ENCODE data around the gene CADPS2.

Gene CADPS2

GRCh38 chr7:122352454-122352853 is 533.8 kb downstream of the CADPS2 start:
- Histone ChIP-seq H4K20me1 (ENCODE audit: insufficient read depth, low read length) (no peaks in the 10 kb centered on the region), H3K9ac (ENCODE audit: low read length) (no peak overlapping the region), H3K4me3 (ENCODE audit: low read length) (no peak overlapping the region), H3K27me3 (replicated peaks; ENCODE audit: insufficient read depth, low read length) (no peaks in the 10 kb centered on the region), H3K9me3 (replicated peaks; ENCODE audit: insufficient read depth, low read length) (no peaks in the 10 kb centered on the region), H3K9me2 (replicated peaks; ENCODE audit: insufficient read depth, low read length) (no peaks in the 10 kb centered on the region), H3K79me2 (ENCODE audit: low read length) (no peaks in the 10 kb centered on the region), H3K4me2 (ENCODE audit: low read depth, low read length) (no peak overlapping the region), H2AFZ (ENCODE audit: low read length) (no peak overlapping the region), H3K4me1 (ENCODE audit: low read length) (no peaks in the 10 kb centered on the region), H3K27ac (ENCODE audit: low read length) (no peak overlapping the region), H3K36me3 (replicated peaks; ENCODE audit: insufficient read depth, low read length) (no peaks in the 10 kb centered on the region; the same call in 1 of the 2 replicates), H3F3A (ENCODE audit: insufficient read depth, low read length) (no peaks in the 10 kb centered on the region)
- TF ChIP-seq EZH2 (optimal IDR thresholded peaks at IDR 0.05; ENCODE audit: low read depth, low read length): no peak
- TF ChIP-seq EZH2phosphoT487 (IDR thresholded peaks at IDR 0.05; ENCODE audit: low read length): no peak
- no peak for TF ChIP-seq CTCF (IDR thresholded peaks at IDR 0.05; ENCODE audit: low read length)
- no peak for DNase-seq

GRCh38 chr7:122350701-122351100 is 535.6 kb downstream of the CADPS2 start:
- Histone ChIP-seq H4K20me1 (ENCODE audit: insufficient read depth, low read length) (no peaks in the 10 kb centered on the region), H3K27me3 (replicated peaks; ENCODE audit: insufficient read depth, low read length) (no peaks in the 10 kb centered on the region), H3K9ac (ENCODE audit: low read length) (no peak overlapping the region), H3K4me2 (ENCODE audit: low read depth, low read length) (no peak overlapping the region), H3K4me3 (ENCODE audit: low read length) (no peak overlapping the region), H3K36me3 (replicated peaks; ENCODE audit: insufficient read depth, low read length) (no peaks in the 10 kb centered on the region), H3K4me1 (ENCODE audit: low read length) (no peaks in the 10 kb centered on the region), H3K79me2 (ENCODE audit: low read length) (no peaks in the 10 kb centered on the region), H3K27ac (ENCODE audit: low read length) (no peak overlapping the region), H3F3A (ENCODE audit: insufficient read depth, low read length) (no peaks in the 10 kb centered on the region), H2AFZ (ENCODE audit: low read length) (no peak overlapping the region), H3K9me2 (replicated peaks; ENCODE audit: insufficient read depth, low read length) (no peaks in the 10 kb centered on the region), H3K9me3 (replicated peaks; ENCODE audit: insufficient read depth, low read length) (no peaks in the 10 kb centered on the region)
- no peak for TF ChIP-seq CTCF (IDR thresholded peaks at IDR 0.05; ENCODE audit: low read length)
- no peak for TF ChIP-seq EZH2 (optimal IDR thresholded peaks at IDR 0.05; ENCODE audit: low read depth, low read length)
- no peak for TF ChIP-seq EZH2phosphoT487 (IDR thresholded peaks at IDR 0.05; ENCODE audit: low read length)
- no peak for DNase-seq

DNA sequence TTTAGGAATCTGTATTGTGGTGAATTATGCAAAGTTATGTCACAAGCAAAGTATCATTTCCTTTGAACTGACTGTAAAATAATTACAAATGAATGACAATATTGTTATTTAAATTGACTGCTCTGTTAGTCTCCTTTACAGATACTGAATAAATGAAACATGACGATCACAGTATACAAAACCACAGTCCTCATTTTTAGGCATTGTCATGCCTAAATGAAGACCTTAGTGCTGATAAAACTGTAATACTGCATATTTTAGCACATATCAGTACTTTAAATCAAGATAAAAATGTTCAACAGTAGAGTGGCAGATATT is 542.0 kb downstream of the CADPS2 start:
- Histone ChIP-seq H4K20me1 (ENCODE audit: insufficient read depth, low read length) (no peaks in the 10 kb centered on the region), H2AFZ (ENCODE audit: low read length) (peak overlapping the region; percentile 15), H3K4me1 (ENCODE audit: low read length) (peaks cover 50% of the 10 kb centered on the region), H3F3A (ENCODE audit: insufficient read depth, low read length) (peaks cover 44% of the 10 kb centered on the region), H3K27me3 (replicated peaks; ENCODE audit: insufficient read depth, low read length) (no peaks in the 10 kb centered on the region), H3K9me3 (replicated peaks; ENCODE audit: insufficient read depth, low read length) (no peaks in the 10 kb centered on the region), H3K27ac (ENCODE audit: low read length) (peak overlapping the region; percentile 50; the same call in 1 of the 2 replicates), H3K9me2 (replicated peaks; ENCODE audit: insufficient read depth, low read length) (no peaks in the 10 kb centered on the region), H3K4me3 (ENCODE audit: low read length) (peak overlapping the region; percentile 36), H3K4me2 (ENCODE audit: low read depth, low read length) (peak overlapping the region; percentile 77), H3K36me3 (replicated peaks; ENCODE audit: insufficient read depth, low read length) (no peaks in the 10 kb centered on the region), H3K9ac (ENCODE audit: low read length) (peak overlapping the region; percentile 19; the same call in 1 of the 2 replicates), H3K79me2 (ENCODE audit: low read length) (no peaks in the 10 kb centered on the region)
- TF ChIP-seq EZH2 (optimal IDR thresholded peaks at IDR 0.05; ENCODE audit: low read depth, low read length) (no peak), EZH2phosphoT487 (IDR thresholded peaks at IDR 0.05; ENCODE audit: low read length) (no peak)
- DNase-seq: no peak

- no peak for TF ChIP-seq EZH2phosphoT487 (IDR thresholded peaks at IDR 0.05; ENCODE audit: low read length)
- no peak for TF ChIP-seq EZH2 (optimal IDR thresholded peaks at IDR 0.05; ENCODE audit: low read depth, low read length)
- no peak; the same call in 1 of the 2 replicates for TF ChIP-seq CTCF (IDR thresholded peaks at IDR 0.05; ENCODE audit: low read length)
- Histone ChIP-seq H3K79me2 (ENCODE audit: low read length) (no peaks in the 10 kb centered on the region), H3K36me3 (replicated peaks; ENCODE audit: insufficient read depth, low read length) (no peaks in the 10 kb centered on the region), H3K9me3 (replicated peaks; ENCODE audit: insufficient read depth, low read length) (no peaks in the 10 kb centered on the region), H3K4me1 (ENCODE audit: low read length) (peaks cover 55% of the 10 kb centered on the region), H3K4me2 (ENCODE audit: low read depth, low read length) (peak overlapping the region; percentile 77), H3K9me2 (replicated peaks; ENCODE audit: insufficient read depth, low read length) (no peaks in the 10 kb centered on the region), H3K4me3 (ENCODE audit: low read length) (peak overlapping the region; percentile 36), H3F3A (ENCODE audit: insufficient read depth, low read length) (peaks cover 49% of the 10 kb centered on the region), H4K20me1 (ENCODE audit: insufficient read depth, low read length) (no peaks in the 10 kb centered on the region), H3K27ac (ENCODE audit: low read length) (peak overlapping the region; percentile 50; the same call in 1 of the 2 replicates), H3K9ac (ENCODE audit: low read length) (peak overlapping the region; percentile 19; the same call in 1 of the 2 replicates), H3K27me3 (replicated peaks; ENCODE audit: insufficient read depth, low read length) (no peaks in the 10 kb centered on the region), H2AFZ (ENCODE audit: low read length) (peak overlapping the region; percentile 15; the same call in 1 of the 2 replicates)
- DNase-seq: peak; percentile 74
These were observed 542.5 kb downstream of the CADPS2 start for GRCh38 chr7:122343601-122344302.

Data from MM.1S (cell line).